ENCODE data around the gene APH1B.

APH1B gene

GRCh38 chr15:63313825-63314224 is 36.4 kb downstream of the APH1B start:
- H4K8ac ChIP-seq (ENCODE audit: low read length) = no peak overlapping the region
- no peak overlapping the region for H3K14ac ChIP-seq (ENCODE audit: low read length in 2 of 2)
- H3K23ac ChIP-seq (ENCODE audit: low read length in 2 of 2) = no peak overlapping the region
- H3K18ac ChIP-seq (ENCODE audit: low read depth in 1 of 2, low read length in 2 of 2) = peak overlapping the region in 1 of 2 experiments; percentile 2
- 93% methylated on average over 4 of the region's 4 CpGs for WGBS
- no peak overlapping the region for H2BK5ac ChIP-seq (ENCODE audit: low read depth, low read length, poor library complexity, severe bottlenecking)
- no peak overlapping the region for H4K91ac ChIP-seq (ENCODE audit: low read length)
- H2AK5ac ChIP-seq (ENCODE audit: low read length, severe bottlenecking) = no peak overlapping the region
- no peak overlapping the region for H3K9ac ChIP-seq (ENCODE audit: low read length)
- H3K4me1 ChIP-seq (ENCODE audit: control insufficient read depth, insufficient read depth, low read depth, low read length) = no peaks in the 10 kb centered on the region
- H2BK15ac ChIP-seq (ENCODE audit: low read depth, poor library complexity, severe bottlenecking) = no peak overlapping the region
- no peaks in the 10 kb centered on the region for H3K9me3 ChIP-seq (ENCODE audit: control insufficient read depth, low read length)
- no peak for DNase-seq
- H3K27me3 ChIP-seq (ENCODE audit: control insufficient read depth in 1 of 2, insufficient read depth in 1 of 2, low read length in 2 of 2) = no peaks in the 10 kb centered on the region
- no peak overlapping the region for H3K4me2 ChIP-seq (ENCODE audit: low read length, poor library complexity, severe bottlenecking)
- no peak overlapping the region for H3K4me3 ChIP-seq (ENCODE audit: insufficient read depth in 1 of 2, low read depth in 1 of 2, low read length in 2 of 2)
- no peak overlapping the region for H3K4ac ChIP-seq (ENCODE audit: low read depth in 1 of 2, low read length in 2 of 2)
- no peak overlapping the region for H2BK120ac ChIP-seq (ENCODE audit: low read depth, low read length)
- H3K27ac ChIP-seq (ENCODE audit: low read length, poor library complexity, severe bottlenecking) = no peak overlapping the region
- no peak overlapping the region for H2BK12ac ChIP-seq (ENCODE audit: low read length in 2 of 2)
- H3K36me3 ChIP-seq (ENCODE audit: control insufficient read depth in 1 of 2, insufficient read depth in 2 of 2, low read depth in 1 of 2, low read length in 2 of 2) = peaks cover 0 to 5% of the 10 kb centered on the region in 2 experiments
- H3K79me1 ChIP-seq (replicated peaks; ENCODE audit: low read length, poor library complexity, severe bottlenecking) = no peaks in the 10 kb centered on the region
- H2AFZ ChIP-seq (ENCODE audit: low read depth, low read length) = no peak overlapping the region

DNA sequence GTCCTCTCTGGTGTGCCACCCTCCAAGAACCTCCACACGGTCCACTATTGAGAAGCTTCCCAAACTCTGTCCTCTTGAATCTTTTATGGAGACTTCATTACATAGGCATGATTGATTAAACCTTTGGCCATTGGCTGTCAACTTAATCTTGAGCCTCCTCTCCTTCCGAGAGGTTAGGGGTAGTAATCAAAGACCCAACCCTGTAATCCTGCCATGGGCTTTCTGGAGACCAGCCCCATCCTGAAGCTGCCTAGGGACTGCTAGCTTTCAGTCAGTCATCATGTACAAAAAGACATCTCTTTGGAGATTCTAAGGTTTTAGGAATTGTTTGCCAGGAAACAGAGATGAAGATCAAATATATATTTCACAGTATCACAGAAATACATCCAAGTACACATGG is 37.0 kb downstream of the APH1B start:
- Histone ChIP-seq H3K27me3 (ENCODE audit: control insufficient read depth in 1 of 2, insufficient read depth in 1 of 2, low read length in 2 of 2) (no peaks in the 10 kb centered on the region), H2BK15ac (ENCODE audit: low read depth, poor library complexity, severe bottlenecking) (no peak overlapping the region), H4K91ac (ENCODE audit: low read length) (no peak overlapping the region), H3K23ac (ENCODE audit: low read length in 2 of 2) (no peak overlapping the region), H3K4me3 (ENCODE audit: insufficient read depth in 1 of 2, low read depth in 1 of 2, low read length in 2 of 2) (no peak overlapping the region), H2AK5ac (ENCODE audit: low read length, severe bottlenecking) (no peak overlapping the region), H3K79me1 (replicated peaks; ENCODE audit: low read length, poor library complexity, severe bottlenecking) (no peaks in the 10 kb centered on the region), H2BK5ac (ENCODE audit: low read depth, low read length, poor library complexity, severe bottlenecking) (no peak overlapping the region), H3K4me2 (ENCODE audit: low read length, poor library complexity, severe bottlenecking) (no peak overlapping the region), H3K14ac (ENCODE audit: low read length in 2 of 2) (no peak overlapping the region), H3K18ac (ENCODE audit: low read depth in 1 of 2, low read length in 2 of 2) (no peak overlapping the region), H3K27ac (ENCODE audit: low read length, poor library complexity, severe bottlenecking) (no peak overlapping the region), H3K4ac (ENCODE audit: low read depth in 1 of 2, low read length in 2 of 2) (no peak overlapping the region), H2AFZ (ENCODE audit: low read depth, low read length) (no peak overlapping the region), H2BK120ac (ENCODE audit: low read depth, low read length) (no peak overlapping the region), H3K4me1 (ENCODE audit: control insufficient read depth, insufficient read depth, low read depth, low read length) (no peaks in the 10 kb centered on the region), H3K9me3 (ENCODE audit: control insufficient read depth, low read length) (no peaks in the 10 kb centered on the region), H2BK12ac (ENCODE audit: low read length in 2 of 2) (no peak overlapping the region), H3K9ac (ENCODE audit: low read length) (no peak overlapping the region), H3K36me3 (ENCODE audit: control insufficient read depth in 1 of 2, insufficient read depth in 2 of 2, low read depth in 1 of 2, low read length in 2 of 2) (peaks cover 0 to 3% of the 10 kb centered on the region in 2 experiments), H4K8ac (ENCODE audit: low read length) (no peak overlapping the region)
- no peak for DNase-seq
- 74% methylated on average over 2 of the region's 2 CpGs for WGBS

- WGBS = 100% methylated on average over 4 of the region's 4 CpGs
- no peak overlapping the region for H4K91ac ChIP-seq (ENCODE audit: low read length)
- H2BK120ac ChIP-seq (ENCODE audit: low read depth, low read length) = no peak overlapping the region
- no peak overlapping the region for H3K4me3 ChIP-seq (ENCODE audit: insufficient read depth in 1 of 2, low read depth in 1 of 2, low read length in 2 of 2)
- no peak overlapping the region for H3K27ac ChIP-seq (ENCODE audit: low read length, poor library complexity, severe bottlenecking)
- H3K14ac ChIP-seq (ENCODE audit: low read length in 2 of 2) = no peak overlapping the region
- no peaks in the 10 kb centered on the region for H3K79me1 ChIP-seq (replicated peaks; ENCODE audit: low read length, poor library complexity, severe bottlenecking)
- H3K4ac ChIP-seq (ENCODE audit: low read depth in 1 of 2, low read length in 2 of 2) = no peak overlapping the region
- H2AK5ac ChIP-seq (ENCODE audit: low read length, severe bottlenecking) = no peak overlapping the region
- peaks cover 3% of the 10 kb centered on the region for H3K4me1 ChIP-seq (ENCODE audit: control insufficient read depth, insufficient read depth, low read depth, low read length)
- no peak for DNase-seq
- H3K4me2 ChIP-seq (ENCODE audit: low read length, poor library complexity, severe bottlenecking) = no peak overlapping the region
- H2BK5ac ChIP-seq (ENCODE audit: low read depth, low read length, poor library complexity, severe bottlenecking) = no peak overlapping the region
- no peaks in the 10 kb centered on the region for H3K9me3 ChIP-seq (ENCODE audit: control insufficient read depth, low read length)
- no peak overlapping the region for H3K23ac ChIP-seq (ENCODE audit: low read length in 2 of 2)
- H4K8ac ChIP-seq (ENCODE audit: low read length) = no peak overlapping the region
- no peak overlapping the region for H2AFZ ChIP-seq (ENCODE audit: low read depth, low read length)
- H2BK12ac ChIP-seq (ENCODE audit: low read length in 2 of 2) = no peak overlapping the region
- H3K9ac ChIP-seq (ENCODE audit: low read length) = no peak overlapping the region
- no peak overlapping the region for H2BK15ac ChIP-seq (ENCODE audit: low read depth, poor library complexity, severe bottlenecking)
- no peak overlapping the region for H3K18ac ChIP-seq (ENCODE audit: low read depth in 1 of 2, low read length in 2 of 2)
- no peaks in the 10 kb centered on the region for H3K27me3 ChIP-seq (ENCODE audit: control insufficient read depth in 1 of 2, insufficient read depth in 1 of 2, low read length in 2 of 2)
- peaks cover 0 to under 1% of the 10 kb centered on the region in 2 experiments for H3K36me3 ChIP-seq (ENCODE audit: control insufficient read depth in 1 of 2, insufficient read depth in 2 of 2, low read depth in 1 of 2, low read length in 2 of 2)
Observed at GRCh38 chr15:63318344-63318743, 40.9 kb downstream of the APH1B start.

DNA sequence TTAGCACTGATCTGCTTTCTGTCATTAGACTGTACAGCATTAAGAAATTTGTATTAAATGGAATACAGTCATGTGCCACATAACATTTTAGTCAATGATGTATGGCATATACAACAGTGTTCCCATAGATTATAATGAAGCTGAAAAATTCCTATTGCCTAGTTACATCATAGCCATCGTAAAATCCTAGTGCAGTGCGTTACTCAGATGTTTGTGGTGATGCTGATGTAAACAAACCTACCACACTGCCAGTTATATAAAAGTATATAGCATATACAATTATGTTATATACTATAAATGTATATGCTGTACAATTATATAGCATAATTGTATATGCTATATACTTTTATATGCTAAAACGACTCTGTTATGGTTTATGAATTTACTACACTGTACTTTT is 41.7 kb downstream of the APH1B start:
- Histone ChIP-seq H3K27me3 (ENCODE audit: control insufficient read depth in 1 of 2, insufficient read depth in 1 of 2, low read length in 2 of 2) (no peaks in the 10 kb centered on the region), H3K14ac (ENCODE audit: low read length in 2 of 2) (no peak overlapping the region), H3K18ac (ENCODE audit: low read depth in 1 of 2, low read length in 2 of 2) (no peak overlapping the region), H3K4me1 (ENCODE audit: control insufficient read depth, insufficient read depth, low read depth, low read length) (peaks cover 7% of the 10 kb centered on the region), H3K9me3 (ENCODE audit: control insufficient read depth, low read length) (no peaks in the 10 kb centered on the region), H2AFZ (ENCODE audit: low read depth, low read length) (no peak overlapping the region), H2AK5ac (ENCODE audit: low read length, severe bottlenecking) (no peak overlapping the region), H4K8ac (ENCODE audit: low read length) (no peak overlapping the region), H4K91ac (ENCODE audit: low read length) (no peak overlapping the region), H3K4me2 (ENCODE audit: low read length, poor library complexity, severe bottlenecking) (no peak overlapping the region), H3K23ac (ENCODE audit: low read length in 2 of 2) (no peak overlapping the region), H3K79me1 (replicated peaks; ENCODE audit: low read length, poor library complexity, severe bottlenecking) (no peaks in the 10 kb centered on the region), H3K27ac (ENCODE audit: low read length, poor library complexity, severe bottlenecking) (no peak overlapping the region), H2BK15ac (ENCODE audit: low read depth, poor library complexity, severe bottlenecking) (no peak overlapping the region), H2BK12ac (ENCODE audit: low read length in 2 of 2) (no peak overlapping the region), H3K4me3 (ENCODE audit: insufficient read depth in 1 of 2, low read depth in 1 of 2, low read length in 2 of 2) (no peak overlapping the region), H3K4ac (ENCODE audit: low read depth in 1 of 2, low read length in 2 of 2) (no peak overlapping the region), H2BK120ac (ENCODE audit: low read depth, low read length) (no peak overlapping the region), H3K9ac (ENCODE audit: low read length) (no peak overlapping the region), H2BK5ac (ENCODE audit: low read depth, low read length, poor library complexity, severe bottlenecking) (no peak overlapping the region), H3K36me3 (ENCODE audit: control insufficient read depth in 1 of 2, insufficient read depth in 2 of 2, low read depth in 1 of 2, low read length in 2 of 2) (peaks cover 0 to 6% of the 10 kb centered on the region in 2 experiments)
- DNase-seq = peak; percentile 70
- no CpG with 5 or more reads among the region's 3 CpGs for WGBS
